WI38 (cell line): ENCODE data around the gene CHIA.

Experiments used
- H3K4me3 ChIP-seq: 2 replicates; pipeline ENCODE4 v1.5.1; 2011; ENCODE audit warnings: low read depth, mild to moderate bottlenecking, control low read depth, low read length
- CTCF ChIP-seq: IDR thresholded peaks from 2 replicates; pipeline ENCODE4 v1.5.1; 2012; ENCODE audit warnings: low read depth, mild to moderate bottlenecking, control low read depth, low read length

The CHIA gene

GRCh38 chr1:111283838-111284237 is 6.8 kb upstream of the CHIA start:
- H3K4me3 ChIP-seq, result no peak overlapping the region
- no peak for TF ChIP-seq CTCF

GRCh38 chr1:111285879-111286278 is 4.8 kb upstream of the CHIA start:
- no peak for TF ChIP-seq CTCF
- H3K4me3 ChIP-seq, result no peak overlapping the region

GRCh38 chr1:111286912-111287311 is 3.7 kb upstream of the CHIA start:
- no peak overlapping the region for H3K4me3 ChIP-seq
- TF ChIP-seq CTCF, result no peak

- H3K4me3 ChIP-seq, result no peak overlapping the region
- no peak for TF ChIP-seq CTCF
Observed at GRCh38 chr1:111289371-111289770, 1.3 kb upstream of the CHIA start.

GRCh38 chr1:111290104-111290503 is 547 bp upstream of the CHIA start:
- no peak for TF ChIP-seq CTCF

GRCh38 chr1:111294390-111294789 is 3.7 kb downstream of the CHIA start:
- no peak for TF ChIP-seq CTCF

More at GRCh38 chr1:111290104-111290503, 547 bp upstream of the CHIA start:
- no peak overlapping the region for H3K4me3 ChIP-seq

GRCh38 chr1:111302374-111302773 is 11.7 kb downstream of the CHIA start:
- H3K4me3 ChIP-seq, result no peak overlapping the region
- no peak for TF ChIP-seq CTCF

More at GRCh38 chr1:111294390-111294789, 3.7 kb downstream of the CHIA start:
- H3K4me3 ChIP-seq, result no peak overlapping the region
